HG03095 (cell line): Measurements from ENCODE around the gene ARID4B.
"Not testable (repeated sequence)": the region's sequence is repeated elsewhere in the genome, so short reads cannot be mapped to it uniquely, and the experiment has no call there.

ENCODE experiments used
- ATAC-seq: cut with Tn5 transposase; IDR thresholded peaks from one replicate; pipeline ENCODE4 v1.9.1; 2021; ENCODE audit warnings: moderate library complexity; ENCODE audit not compliant: unreplicated experiment

Gene ARID4B

DNA sequence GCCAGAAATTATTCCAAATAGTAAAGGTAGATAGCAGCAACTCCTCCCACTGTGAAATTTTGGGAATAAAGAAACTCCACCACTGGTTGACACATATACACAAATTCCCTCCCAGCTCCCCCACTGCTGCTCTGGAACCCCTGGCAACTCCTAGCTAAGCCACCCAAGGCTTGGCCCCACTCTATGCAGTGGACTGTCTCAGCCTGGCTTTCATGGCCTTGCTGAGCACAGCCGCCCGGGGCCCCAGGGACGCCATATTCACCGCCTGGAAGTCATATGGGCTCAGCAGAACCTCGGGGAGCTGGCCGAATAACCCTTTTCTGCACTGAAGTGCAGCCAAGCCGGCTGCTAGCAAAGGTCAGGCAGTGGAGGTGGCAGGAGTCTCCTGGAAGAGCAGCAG is 151.5 kb downstream of the ARID4B start:
- no peak for ATAC-seq

DNA sequence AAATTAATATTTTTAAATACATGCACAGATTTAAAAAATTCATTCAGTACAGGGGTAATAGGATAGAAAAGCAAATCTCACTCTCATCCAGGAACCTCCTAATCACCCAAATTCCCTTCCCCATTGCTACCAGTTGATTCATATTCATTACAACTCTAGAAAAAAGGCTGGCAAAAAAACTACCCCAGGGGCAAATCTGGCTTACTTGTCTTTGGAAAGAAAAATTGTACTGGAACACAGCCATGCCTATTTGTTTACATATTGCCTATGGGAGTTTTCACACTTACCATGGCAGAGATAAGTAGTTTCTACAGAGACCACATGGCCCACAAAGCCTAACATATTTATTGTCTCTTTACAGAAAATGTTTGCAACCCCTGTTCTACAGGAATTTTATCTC is 158.0 kb downstream of the ARID4B start:
- ATAC-seq, result no peak

DNA sequence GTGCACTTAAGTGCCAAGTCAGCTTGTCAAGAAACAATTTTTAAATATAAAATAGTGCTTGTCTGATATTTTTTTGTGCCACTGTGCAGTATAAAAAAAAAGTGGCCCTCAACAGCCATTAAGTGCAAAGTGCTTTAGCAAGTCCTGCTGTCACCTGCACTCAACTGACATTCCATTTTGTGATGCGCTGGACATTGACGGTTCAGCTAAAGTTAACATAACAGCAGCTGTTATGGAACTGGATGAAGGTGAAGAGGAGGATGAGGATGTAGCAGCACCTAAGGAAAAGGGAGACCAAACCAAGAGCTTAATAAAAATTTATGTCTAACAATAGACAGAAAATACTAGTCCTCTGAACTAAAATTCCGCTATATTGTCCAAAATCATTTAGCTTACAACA is 159.6 kb downstream of the ARID4B start:
- ATAC-seq, result no peak

DNA sequence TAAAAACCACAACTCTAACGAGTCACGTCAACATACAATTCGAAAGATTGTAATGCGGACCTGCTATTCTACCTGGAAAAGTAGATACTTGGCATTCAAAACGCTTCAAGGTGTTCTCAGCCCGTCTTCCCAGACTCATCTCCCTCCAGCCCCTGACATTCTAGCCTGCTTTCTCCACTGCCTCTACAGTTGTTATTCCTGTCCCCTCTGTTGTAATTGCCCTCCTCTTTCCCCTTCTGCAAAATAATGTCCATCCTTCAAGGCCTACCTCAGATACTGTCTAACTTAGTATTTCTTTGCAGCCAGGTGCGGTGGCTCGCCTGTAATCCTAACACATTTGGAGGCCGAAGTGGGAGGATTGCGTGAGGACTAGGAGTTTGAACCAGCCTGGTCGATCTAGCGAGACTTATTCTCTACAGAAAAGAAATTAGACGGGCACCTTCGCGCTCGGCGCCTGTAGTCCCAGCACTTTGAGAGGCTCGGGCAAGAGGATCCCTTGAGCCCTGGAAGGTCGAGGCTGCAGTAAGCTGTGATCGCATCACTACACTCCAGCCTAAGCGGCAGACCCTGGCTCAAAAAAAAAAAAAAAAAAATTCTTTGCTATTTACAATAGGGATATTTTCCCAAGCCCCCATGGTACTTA is 166.2 kb downstream of the ARID4B start:
- ATAC-seq, result no peak

DNA sequence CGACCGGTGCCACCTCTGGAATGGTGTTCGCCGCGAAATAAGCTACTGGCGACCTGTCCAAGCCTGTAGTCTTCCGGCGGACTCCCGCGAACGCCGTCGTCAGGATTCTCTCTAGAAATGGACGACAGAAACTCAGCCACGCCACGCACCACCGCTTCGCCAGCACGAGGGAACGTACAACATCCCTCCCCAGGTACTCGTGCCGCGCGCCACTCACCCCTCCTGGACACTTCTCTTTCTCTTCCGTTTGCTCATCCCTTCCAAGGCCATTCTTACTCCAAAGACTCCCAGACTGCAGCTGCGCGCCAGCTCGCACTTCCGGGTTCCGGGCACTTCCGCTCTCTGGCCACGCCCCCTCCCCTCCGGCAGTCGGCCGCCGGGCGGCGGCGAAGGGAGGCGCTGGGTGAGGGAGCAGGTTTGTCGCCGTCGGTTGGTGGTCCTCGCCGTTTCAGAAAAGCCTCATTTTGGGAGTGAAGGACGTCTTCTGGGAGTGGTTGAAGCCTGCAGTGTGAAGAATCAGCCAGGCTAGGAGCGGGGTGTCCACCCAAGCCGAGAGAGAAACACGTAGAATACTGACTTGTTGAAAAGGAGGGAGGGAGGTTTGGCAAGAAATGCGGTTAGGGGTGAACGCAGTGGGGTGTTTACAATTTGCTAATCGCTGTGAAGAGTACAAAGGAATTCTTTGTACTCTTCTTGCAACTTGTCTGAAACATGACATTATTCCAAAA is 166.9 kb downstream of the ARID4B start, which contains the start of gene RBM34:
Gene RBM34, minus strand, starts transcription at position 294 of the 728 bp plus-strand sequence. Its CDS starts 24 bp downstream, at position 270.
- peak; percentile 92 for ATAC-seq

DNA sequence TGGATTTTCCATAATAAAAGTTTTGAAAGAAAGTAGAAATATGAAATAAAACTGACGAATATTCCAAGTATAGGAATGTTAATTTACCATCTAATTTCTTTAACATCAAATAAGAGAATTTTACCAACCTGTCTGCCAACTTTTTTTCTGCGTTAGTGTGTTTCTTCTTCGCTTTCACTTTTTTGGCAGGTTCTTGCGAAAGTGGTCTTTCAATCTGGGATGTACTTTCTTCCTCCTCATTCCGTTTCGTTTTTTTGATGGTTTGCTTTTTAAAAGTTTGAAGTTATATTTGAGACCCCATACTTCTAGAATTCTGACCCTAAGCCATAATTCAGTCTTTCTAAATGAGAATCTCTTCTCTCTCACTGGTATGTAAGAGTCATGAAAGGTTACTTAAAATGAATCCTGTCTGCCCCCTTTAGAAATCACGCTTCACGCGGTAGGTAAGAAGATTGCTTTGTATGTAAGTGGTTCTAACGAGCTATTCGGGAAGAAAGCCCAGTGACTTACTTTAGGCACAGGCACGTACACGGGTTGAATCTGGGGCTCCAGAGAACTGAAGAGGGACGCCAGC is 167.5 kb downstream of the ARID4B start:
- peak; percentile 31 for ATAC-seq

DNA sequence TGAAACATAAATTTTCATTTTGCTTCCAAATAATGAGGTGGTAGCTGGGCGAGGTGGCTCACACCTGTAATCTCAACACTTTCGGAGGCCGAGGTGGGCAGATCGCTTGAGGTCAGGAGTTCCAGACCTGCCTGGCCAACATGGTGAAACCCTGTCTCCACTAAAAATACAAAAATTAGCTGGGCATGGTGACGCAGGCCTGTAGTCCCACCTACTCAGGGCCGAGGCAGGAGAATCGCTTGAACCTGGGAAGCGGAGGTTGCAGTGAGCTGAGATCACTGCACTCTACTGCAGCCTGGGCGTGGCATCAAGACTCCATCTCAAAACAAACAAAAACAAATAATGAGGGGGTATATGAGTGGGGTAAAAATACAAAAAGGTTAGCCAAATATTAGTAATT is 168.0 kb downstream of the ARID4B start:
- ATAC-seq, result not testable (repeated sequence)

DNA sequence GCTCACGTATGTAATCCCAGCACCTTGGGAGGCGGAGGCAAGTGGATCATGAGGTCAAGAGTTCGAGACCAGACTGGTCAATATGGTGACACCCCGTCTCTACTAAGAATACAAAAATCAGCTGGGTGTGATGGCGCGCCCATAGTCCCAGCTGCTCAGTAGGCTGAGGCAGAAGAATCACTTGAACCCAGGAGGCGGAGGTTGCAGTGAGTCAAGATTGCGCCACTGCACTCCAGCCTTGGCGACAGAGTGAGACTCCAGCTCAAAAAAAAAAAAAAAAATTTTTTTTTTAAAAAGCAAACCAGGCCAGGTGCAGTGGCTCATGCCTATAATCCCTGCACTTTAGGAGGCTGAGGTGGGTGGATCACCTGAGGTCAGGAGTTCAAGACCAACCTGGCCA is 168.7 kb downstream of the ARID4B start:
- not testable (repeated sequence) for ATAC-seq

DNA sequence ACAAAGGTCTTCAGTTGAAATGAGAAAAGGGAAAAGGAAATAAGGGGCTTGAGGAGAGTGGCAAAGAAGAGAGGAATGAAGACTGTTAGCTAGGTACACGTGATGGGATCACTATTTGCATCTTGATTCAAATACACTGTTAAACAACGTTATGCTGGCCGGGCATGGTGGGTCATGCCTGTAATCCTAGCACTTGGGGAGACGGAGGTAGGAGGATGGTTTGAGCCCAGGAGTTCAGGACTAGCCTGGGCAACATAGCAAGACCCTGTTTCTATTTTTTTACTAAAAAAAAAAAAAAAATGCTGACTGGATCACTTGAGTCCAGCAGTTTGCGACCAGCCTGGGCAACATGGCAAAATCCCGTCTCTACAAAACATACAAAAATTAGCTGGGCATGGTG is 169.3 kb downstream of the ARID4B start:
- no peak for ATAC-seq

DNA sequence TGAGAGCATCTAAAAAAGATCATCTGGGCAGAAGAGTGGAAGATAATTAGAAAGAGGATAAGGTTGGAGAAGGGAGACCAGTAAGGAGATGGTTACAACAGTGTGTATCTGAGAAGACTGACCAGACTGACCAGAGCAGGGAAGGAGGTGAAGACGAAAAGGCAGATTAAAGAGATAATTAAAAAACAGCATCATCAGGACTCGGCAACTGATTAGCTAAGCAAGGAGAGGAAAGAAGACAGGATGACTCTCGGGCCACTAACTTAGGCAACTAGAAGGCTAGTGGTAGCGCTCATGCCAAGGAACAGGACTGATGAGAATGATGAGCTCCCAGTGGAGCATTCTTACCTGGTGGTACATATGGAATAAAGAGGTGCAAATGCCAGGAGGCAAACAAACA is 170.8 kb downstream of the ARID4B start:
- ATAC-seq, result no peak

DNA sequence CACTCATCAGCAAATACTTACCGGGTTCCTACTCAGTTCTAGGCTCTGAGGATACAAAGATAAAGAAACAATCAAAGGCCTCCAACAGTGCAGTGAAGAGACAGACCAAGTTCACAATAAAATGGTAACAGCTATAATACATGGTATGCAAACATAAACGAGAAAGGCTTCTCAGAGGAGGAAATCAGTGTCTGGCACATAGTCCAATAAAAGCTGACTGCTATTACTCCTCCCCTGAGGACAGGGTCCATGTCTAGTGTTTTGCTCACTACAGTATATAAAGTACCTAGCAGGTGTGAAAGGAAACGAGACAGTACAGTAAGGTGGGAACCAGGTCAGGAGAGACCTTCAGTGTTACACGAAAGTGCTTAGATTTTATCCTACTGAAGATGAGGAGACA is 171.2 kb downstream of the ARID4B start:
- no peak for ATAC-seq

DNA sequence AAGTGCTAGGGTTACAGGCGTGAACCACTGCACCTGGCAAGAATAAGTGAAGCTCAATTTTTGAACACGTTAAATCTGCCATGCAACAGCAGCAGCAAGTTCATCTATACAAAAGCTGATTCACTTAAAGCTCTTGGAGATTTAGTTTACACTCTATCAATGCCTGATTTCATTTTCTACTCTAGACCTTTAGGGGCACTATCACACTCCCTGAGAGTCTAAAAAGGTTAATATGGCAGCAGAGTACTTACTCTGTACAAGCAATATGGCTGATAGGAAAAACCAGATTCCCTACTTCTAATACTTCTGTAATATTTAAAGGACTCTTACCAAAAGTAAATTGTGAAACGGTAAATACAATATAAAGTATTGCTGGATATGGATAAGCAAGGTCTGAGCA is 171.7 kb downstream of the ARID4B start:
- ATAC-seq, result no peak

DNA sequence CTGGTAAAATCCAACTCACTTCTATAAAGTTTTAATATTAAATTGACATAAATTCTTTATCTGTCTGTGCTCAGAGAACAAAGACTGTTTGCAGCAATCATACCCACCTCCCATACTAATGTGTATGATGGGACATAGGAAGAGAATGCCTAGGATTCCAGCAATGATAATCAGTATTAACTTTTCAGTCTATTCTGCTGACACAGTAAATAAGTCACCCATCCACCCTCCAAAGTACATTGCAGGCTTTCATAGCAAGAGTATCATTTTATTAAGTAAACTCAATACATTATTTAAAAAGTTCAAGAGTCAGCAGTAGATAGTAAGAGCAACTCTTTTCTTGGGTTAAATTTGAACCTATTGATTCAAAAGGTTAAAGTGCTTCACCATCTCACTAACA is 175.7 kb downstream of the ARID4B start:
- no peak for ATAC-seq

DNA sequence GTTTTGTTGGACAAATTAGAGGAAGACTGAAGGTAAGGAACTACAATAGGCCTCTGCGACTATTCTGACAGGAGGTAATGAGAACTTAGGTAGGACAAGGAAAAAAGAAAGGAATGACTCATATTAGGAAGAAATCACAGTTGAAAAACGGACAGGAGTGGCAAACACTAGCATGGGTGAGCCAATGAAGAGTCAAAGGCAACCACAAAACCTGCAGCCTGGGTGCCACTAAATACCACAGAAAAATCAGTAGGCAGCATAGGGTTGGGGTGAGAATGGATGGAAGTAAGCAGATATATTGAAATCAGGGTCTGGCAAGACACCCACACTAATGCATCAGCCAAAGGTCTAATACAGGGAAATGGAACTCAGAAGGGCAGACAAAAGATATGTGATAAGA is 176.9 kb downstream of the ARID4B start:
- ATAC-seq, result no peak

DNA sequence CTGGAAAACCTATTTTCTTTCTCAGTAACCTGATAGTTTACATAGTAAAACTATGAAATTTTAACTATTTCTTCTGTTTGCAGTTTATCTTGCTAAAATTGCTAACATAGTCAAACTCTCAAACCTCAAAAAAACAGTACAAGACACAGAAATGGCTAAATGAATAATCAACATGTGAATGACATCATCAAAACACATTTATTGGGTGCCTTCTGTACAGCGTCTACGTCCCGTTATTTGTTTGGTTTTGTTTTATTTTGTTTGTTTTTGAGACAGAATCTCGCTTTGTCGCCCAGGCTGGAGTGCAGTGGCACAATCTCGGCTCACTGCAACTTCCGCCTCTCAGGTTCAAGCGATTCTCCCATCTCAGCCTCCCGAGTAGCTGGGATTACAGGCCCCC is 178.2 kb downstream of the ARID4B start:
- ATAC-seq, result no peak

DNA sequence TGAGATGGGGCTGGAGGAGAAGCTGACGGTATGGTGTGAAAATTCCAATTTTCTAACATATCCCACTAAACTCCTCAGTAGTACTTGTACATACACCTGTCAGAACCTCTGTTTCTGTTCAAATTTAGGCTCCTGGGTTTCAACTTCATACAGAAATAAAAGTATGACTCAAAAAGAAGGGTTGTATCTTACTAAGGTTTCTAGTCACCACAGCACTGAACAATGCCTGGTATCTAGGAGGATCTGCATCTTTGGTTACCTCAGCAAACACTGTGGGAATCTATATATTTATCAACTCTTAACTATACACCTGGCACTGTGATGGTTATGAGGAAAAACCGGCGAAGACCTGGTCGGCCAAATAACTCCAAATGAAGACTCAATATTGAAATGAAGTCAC is 180.7 kb downstream of the ARID4B start:
- no peak for ATAC-seq

DNA sequence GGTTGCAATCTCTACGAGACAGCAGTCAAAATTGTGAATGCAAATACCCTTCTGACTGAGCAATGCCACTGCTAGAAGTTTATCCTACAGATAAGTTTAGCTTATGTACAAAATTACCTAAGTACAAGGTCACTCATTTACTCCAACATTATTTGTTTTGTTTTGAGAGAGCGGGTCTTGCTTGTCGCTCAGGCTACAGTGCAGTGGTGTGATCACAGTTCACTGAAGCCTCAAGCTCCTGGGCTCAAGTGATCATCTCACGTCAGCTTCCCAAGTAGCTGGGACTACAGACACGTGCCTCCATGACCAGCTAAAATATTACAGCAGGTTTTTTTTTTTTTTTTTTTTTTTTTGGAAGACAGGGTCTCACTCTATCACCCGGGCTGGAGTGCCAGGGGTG is 182.3 kb downstream of the ARID4B start:
- ATAC-seq, result no peak

DNA sequence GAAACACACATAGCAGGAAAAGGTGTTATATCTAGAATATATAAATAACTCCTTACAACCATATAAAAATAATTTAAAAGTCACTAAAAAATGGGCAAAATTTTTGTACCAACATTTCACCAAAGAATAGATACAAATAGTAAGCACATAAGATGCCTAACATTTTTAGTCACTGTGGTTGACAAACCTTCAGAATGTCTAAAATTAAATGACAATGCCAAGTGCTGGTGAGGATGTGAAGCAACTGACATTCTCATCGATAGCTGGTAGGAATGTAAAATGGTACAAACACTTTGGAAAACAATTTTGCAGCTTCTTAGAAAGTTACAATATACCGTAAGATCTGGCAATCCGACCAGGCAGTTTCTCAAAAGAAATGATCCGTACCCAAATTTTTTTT is 185.0 kb downstream of the ARID4B start:
- no peak for ATAC-seq

DNA sequence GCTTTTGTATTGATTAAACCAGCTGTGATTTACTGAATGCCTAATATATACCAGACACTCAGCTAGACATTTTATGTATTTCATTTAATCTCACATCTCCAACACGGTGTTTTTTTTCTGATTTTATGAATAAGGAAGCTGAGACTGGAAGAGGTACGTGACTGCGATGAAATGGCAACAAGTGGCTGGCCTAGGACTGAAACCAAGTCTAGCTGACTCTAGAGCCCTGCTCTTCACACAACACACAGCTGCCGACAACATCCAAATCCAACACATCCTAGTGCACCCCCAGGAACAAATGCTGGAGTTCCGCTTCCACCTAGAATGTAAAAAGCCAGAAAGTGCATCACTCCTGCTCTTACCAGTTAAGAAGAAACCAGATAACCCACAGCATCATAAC is 188.7 kb downstream of the ARID4B start:
- no peak for ATAC-seq

DNA sequence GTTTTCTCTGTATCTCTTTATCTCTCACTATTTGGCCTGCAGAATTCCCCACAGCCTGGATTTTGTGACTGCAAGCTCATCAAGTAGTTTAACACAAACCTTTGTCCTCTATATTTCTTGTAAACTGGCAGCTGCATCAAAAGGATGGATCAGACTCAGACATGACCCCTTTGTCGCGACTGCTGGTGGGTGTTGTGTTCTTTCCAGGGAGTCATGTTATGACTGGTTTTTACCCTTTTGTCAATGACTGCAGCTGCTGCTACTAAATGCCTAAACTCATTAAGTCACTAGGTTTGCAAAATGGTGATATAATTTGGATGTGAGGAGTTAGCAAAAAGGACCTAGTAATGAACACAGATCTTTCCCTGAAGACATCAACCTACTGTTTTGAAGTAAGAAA is 189.2 kb downstream of the ARID4B start:
- no peak for ATAC-seq

DNA sequence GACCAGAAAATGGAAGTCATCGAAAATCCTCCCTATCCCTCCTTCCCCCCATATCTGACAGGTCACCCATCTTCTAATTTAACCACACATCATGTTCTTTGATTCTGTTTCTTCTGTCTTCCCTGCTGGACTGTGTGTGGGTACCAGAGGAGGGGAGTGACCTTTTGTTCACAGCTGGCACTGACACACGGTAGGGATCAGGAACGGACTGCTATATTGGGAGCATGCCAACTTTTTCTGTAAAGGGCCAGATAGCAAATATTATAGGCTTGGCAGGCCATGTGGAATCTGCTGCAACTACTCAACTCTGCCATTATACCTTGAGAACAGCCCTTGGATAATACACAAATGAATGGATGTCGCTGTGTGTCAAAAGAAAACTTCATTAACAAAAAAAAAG is 191.9 kb downstream of the ARID4B start:
- ATAC-seq, result no peak

DNA sequence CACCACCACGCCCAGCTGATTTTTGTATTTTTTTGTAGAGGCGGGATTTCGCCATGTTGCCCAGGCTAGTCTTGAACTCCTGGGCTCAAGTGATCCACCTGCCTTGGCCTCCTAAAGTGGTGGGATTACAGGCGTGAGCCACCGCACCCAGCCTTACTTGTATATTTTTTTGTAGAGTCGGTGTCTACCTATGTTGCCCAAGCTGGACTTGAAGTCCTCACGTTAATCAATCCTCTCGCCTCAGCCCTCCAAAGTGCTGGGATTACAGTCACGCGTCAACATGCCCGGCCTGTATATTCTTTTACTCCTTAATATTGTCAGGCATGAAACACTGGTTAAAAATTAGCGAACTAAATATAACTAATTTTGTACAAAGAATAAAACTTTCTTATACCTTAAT is 193.8 kb downstream of the ARID4B start:
- ATAC-seq, result no peak
